HCT116 (cell line): ENCODE data around the gene RIN3. TPM values are rescaled to one million over a fixed set of nuclear protein-coding genes. Genes with fewer than 3 reads are reported as not detected.

Experiments
- ATAC-seq: fragments of 200-7000 bp; cut with Tn5 transposase; 2 replicates; pipeline ENCODE4 v1.9.1; 2020; ENCODE audit warnings: mild to moderate bottlenecking, moderate library complexity
- BruUV-seq: library from RNA; stranded (reverse); fragments of 400-500 nt; replicated peaks from 2 replicates; lab custom pipeline; 2021; lab: Mats Ljungman, UMichigan
- CTCF ChIA-PET: fragments of 300-600 bp; sonication (Branson Sonifier 250); formaldehyde crosslinking; loops from one replicate; lab custom pipeline; 2021; ENCODE audit warnings: antibody characterized with exemption; lab: Charles Lee
- POLR2A ChIA-PET: fragments of 300-600, 350-600 bp; sonication (Branson Sonifier 250); formaldehyde crosslinking; loops from one replicate; lab custom pipeline; 2021; ENCODE audit warnings: antibody characterized with exemption; lab: Charles Lee
- RAD21 ChIA-PET, 2 experiments: fragments of 300-600 bp; sonication (Branson Sonifier 250); formaldehyde crosslinking; loops; one replicate each; lab custom pipeline; 2023; ENCODE audit warnings: low total read pairs in 2 of 2; ENCODE audit not compliant: uncharacterized antibody in 2 of 2, unreplicated experiment in 2 of 2, low non-redundant PET in 1 of 2; lab: Charles Lee
- DNase-seq: peaks from one replicate; pipeline ENCODE4 v3.0.0-alpha.2; 2010; ENCODE audit warnings: low read depth, low spot score
- H2AFZ ChIP-seq: fragments of 200-600 bp; shearing (Covaris generic), sonication (generic); 2 replicates; pipeline ENCODE4 v1.6.1; 2017; ENCODE audit warnings: low read depth, mixed run types, mixed read lengths, antibody characterized with exemption, low read length; ENCODE audit not compliant: poor library complexity, severe bottlenecking
- H3K27ac ChIP-seq: 2 replicates; pipeline ENCODE4 v1.5.1; 2012; ENCODE audit warnings: low read depth, low read length
- H3K27me3 ChIP-seq: fragments of 200-600 bp; sonication (generic); 2 replicates; pipeline ENCODE4 v1.6.1; 2016; ENCODE audit warnings: mixed run types, low read length, mixed read lengths; ENCODE audit not compliant: insufficient read depth
- H3K36me3 ChIP-seq, 2 experiments: fragments of 200-500 bp in 1 of 2; fragments of 200-600 bp in 1 of 2; sonication (Bioruptor generic) in 1 of 2; sonication (generic) in 1 of 2; 2 replicates each; pipeline versions ENCODE4 v1.5.1 to v1.6.1; 2014 to 2016; ENCODE audit warnings: low read length in 2 of 2, inconsistent platforms in 1 of 2, mixed read lengths in 1 of 2, mixed run types in 1 of 2; ENCODE audit not compliant: insufficient read depth in 2 of 2, control insufficient read depth in 1 of 2
- H3K4me1 ChIP-seq, 2 experiments: fragments of 200-600 bp in 1 of 2; sonication (generic) in 1 of 2; 2 replicates each; pipeline versions ENCODE4 v1.5.1 to v1.6.1; 2012 to 2017; ENCODE audit warnings: low read length in 2 of 2, inconsistent platforms in 1 of 2, mild to moderate bottlenecking in 1 of 2, mixed read lengths in 1 of 2, mixed run types in 1 of 2, moderate library complexity in 1 of 2; ENCODE audit not compliant: insufficient read depth in 2 of 2, control insufficient read depth in 1 of 2
- H3K4me2 ChIP-seq: fragments of 200-600 bp; sonication (generic); 2 replicates; pipeline ENCODE4 v1.6.1; 2017; ENCODE audit warnings: mixed run types, low read length, mixed read lengths
- H3K4me3 ChIP-seq, 2 experiments: fragments of 200-600 bp in 1 of 2; sonication (generic) in 1 of 2; replicated peaks in 1 of 2; 2 replicates each; pipeline ENCODE4 v1.5.1; 2011 to 2016; ENCODE audit warnings: low read length in 2 of 2, control low read depth in 1 of 2, low read depth in 1 of 2, mild to moderate bottlenecking in 1 of 2, mixed read lengths in 1 of 2, mixed run types in 1 of 2
- H3K79me2 ChIP-seq: fragments of 200-600 bp; sonication (generic); 2 replicates; pipeline ENCODE4 v1.6.1; 2017; ENCODE audit warnings: mild to moderate bottlenecking, mixed run types, low read length, moderate library complexity, mixed read lengths; ENCODE audit not compliant: insufficient read depth
- H3K9ac ChIP-seq: fragments of 200-600 bp; sonication (generic); 2 replicates; pipeline ENCODE4 v1.6.1; 2016; ENCODE audit warnings: low read length, mixed read lengths
- H3K9me2 ChIP-seq: fragments of 200-600 bp; sonication (generic), shearing (Covaris generic); 2 replicates; pipeline ENCODE4 v1.6.1; 2017; ENCODE audit warnings: mixed run types, mild to moderate bottlenecking, moderate library complexity; ENCODE audit not compliant: insufficient read depth
- H3K9me3 ChIP-seq, 2 experiments: fragments of 200-500 bp in 1 of 2; fragments of 200-600 bp in 1 of 2; sonication (Bioruptor generic) in 1 of 2; sonication (generic) in 1 of 2; 2 replicates each; pipeline ENCODE4 v1.6.1; 2014 to 2017; ENCODE audit warnings: low read length in 2 of 2, mixed read lengths in 2 of 2, inconsistent platforms in 1 of 2, low read depth in 1 of 2, mild to moderate bottlenecking in 1 of 2, mixed run types in 1 of 2, moderate library complexity in 1 of 2; ENCODE audit not compliant: control insufficient read depth in 1 of 2, insufficient read depth in 1 of 2
- H4K20me1 ChIP-seq: fragments of 200-600 bp; sonication (generic), shearing (Covaris generic); 2 replicates; pipeline ENCODE4 v1.6.1; 2017; ENCODE audit warnings: mixed run types, mild to moderate bottlenecking, moderate library complexity; ENCODE audit not compliant: insufficient read depth
- CBX3 ChIP-seq: IDR thresholded peaks from 2 replicates; pipeline ENCODE4 v1.6.1; 2012; ENCODE audit warnings: low read depth
- CEBPB ChIP-seq: IDR thresholded peaks from 2 replicates; pipeline ENCODE4 v1.6.1; 2012; ENCODE audit warnings: low read depth
- EGR1 ChIP-seq: IDR thresholded peaks from 2 replicates; pipeline ENCODE4 v1.6.1; 2012; ENCODE audit warnings: low read depth
- FOSL1 ChIP-seq: IDR thresholded peaks from 2 replicates; pipeline ENCODE4 v1.6.1; 2012; ENCODE audit warnings: low read depth
- JUND ChIP-seq: IDR thresholded peaks from 2 replicates; pipeline ENCODE4 v1.6.1; 2012
- RAD21 ChIP-seq: IDR thresholded peaks from 2 replicates; pipeline ENCODE4 v1.6.1; 2012; ENCODE audit warnings: low read depth, mild to moderate bottlenecking
- SIN3A ChIP-seq: IDR thresholded peaks from 2 replicates; pipeline ENCODE4 v1.6.1; 2012; ENCODE audit warnings: low read depth
- YY1 ChIP-seq: IDR thresholded peaks from 2 replicates; pipeline ENCODE4 v1.6.1; 2011; ENCODE audit warnings: low read length, low read depth, moderate library complexity, mild to moderate bottlenecking; ENCODE audit not compliant: insufficient replicate concordance; ENCODE audit errors: extremely low read depth
- ZFX ChIP-seq: fragments of 450-650 bp; IDR thresholded peaks from 2 replicates; pipeline ENCODE4 v1.6.1; 2017
- intact Hi-C: fragments of 100-400 bp; cut with micrococcal nuclease; formaldehyde crosslinking; loops from 2 replicates; pipeline ENCODE4 v1.10.0; 2022
- total RNA-seq: library from RNA; stranded (reverse); gene quantifications from one replicate; pipeline ENCODE4 v1.2.1, GENCODE V29; 2021; ENCODE audit not compliant: unreplicated experiment
- TF ChIP-seq, protein P1 (sequence below), 3 experiments: fragments of 200-600 bp in 1 of 3; sonication (generic) in 1 of 3; IDR thresholded peaks in 2 of 3; conservative IDR thresholded peaks in 1 of 3; 2 replicates each; pipeline ENCODE4 v1.5.1; 2012 to 2017; ENCODE audit warnings: low read depth in 2 of 3, low read length in 2 of 3, antibody characterized with exemption in 1 of 3, borderline replicate concordance in 1 of 3, control low read depth in 1 of 3, mild to moderate bottlenecking in 1 of 3, mixed read lengths in 1 of 3, mixed run types in 1 of 3, moderate library complexity in 1 of 3; ENCODE audit not compliant: insufficient read depth in 1 of 3
- TF ChIP-seq, protein P2 (sequence below): IDR thresholded peaks from 2 replicates; pipeline ENCODE4 v1.6.1; 2012
- TF ChIP-seq, protein P3 (sequence below): IDR thresholded peaks from 2 replicates; pipeline ENCODE4 v1.6.1; 2012
- TF ChIP-seq, protein P4 (sequence below): IDR thresholded peaks from 2 replicates; pipeline ENCODE4 v1.6.1; 2011; ENCODE audit warnings: mild to moderate bottlenecking, low read length, moderate library complexity; ENCODE audit not compliant: insufficient replicate concordance; ENCODE audit errors: extremely low read depth

Gene RIN3
- total RNA-seq, 1 experiment from 2014 or later: 22.2 TPM

DNA sequence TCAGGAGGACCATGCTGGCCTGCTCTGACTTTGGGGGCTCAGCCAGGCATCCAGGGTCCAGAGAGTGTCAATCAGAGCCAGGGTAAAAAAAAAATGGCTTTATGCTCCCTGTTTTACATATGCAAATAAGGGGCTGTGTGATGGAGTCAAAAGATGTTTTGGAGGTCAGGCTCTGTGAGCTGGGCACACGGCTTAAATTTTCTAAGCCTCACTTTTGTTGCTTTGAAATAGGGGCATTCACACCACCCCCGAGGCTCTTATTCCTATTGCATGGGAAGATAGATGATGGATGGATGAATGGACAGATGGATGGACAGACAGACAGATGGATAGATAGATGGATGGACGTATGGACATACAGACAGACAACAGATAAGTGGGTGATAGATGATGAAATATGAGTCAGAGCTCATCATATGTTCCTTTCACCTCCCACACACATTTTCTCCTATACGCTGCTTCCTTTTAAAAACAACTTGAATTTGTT lies 42.7 kb downstream of the RIN3 start:
- Histone ChIP-seq H3K9me3 (no peaks in the 10 kb centered on the region), H3K4me2 (no peak overlapping the region), H3K4me3 (no peak overlapping the region), H3K27ac (no peak overlapping the region), H3K9ac (no peak overlapping the region), H4K20me1 (no peaks in the 10 kb centered on the region; the same call in 1 of the 2 replicates), H3K4me1 (peaks cover 0 to 10% of the 10 kb centered on the region in 2 experiments; a peak in 1 of 4 replicates), H3K79me2 (peaks cover 6% of the 10 kb centered on the region; the same call in 1 of the 2 replicates), H3K27me3 (no peaks in the 10 kb centered on the region), H3K36me3 (peaks cover 0 to 3% of the 10 kb centered on the region in 2 experiments; a peak in 2 of 4 replicates), H3K9me2 (no peaks in the 10 kb centered on the region), H2AFZ (no peak overlapping the region)
- no peak for DNase-seq
- TF ChIP-seq CBX3 (no peak), RAD21 (no peak), YY1 (no peak), JUND (no peak), EGR1 (no peak), FOSL1 (no peak), ZFX (no peak), CEBPB (no peak), SIN3A (no peak)
- TF ChIP-seq, protein P1, sequence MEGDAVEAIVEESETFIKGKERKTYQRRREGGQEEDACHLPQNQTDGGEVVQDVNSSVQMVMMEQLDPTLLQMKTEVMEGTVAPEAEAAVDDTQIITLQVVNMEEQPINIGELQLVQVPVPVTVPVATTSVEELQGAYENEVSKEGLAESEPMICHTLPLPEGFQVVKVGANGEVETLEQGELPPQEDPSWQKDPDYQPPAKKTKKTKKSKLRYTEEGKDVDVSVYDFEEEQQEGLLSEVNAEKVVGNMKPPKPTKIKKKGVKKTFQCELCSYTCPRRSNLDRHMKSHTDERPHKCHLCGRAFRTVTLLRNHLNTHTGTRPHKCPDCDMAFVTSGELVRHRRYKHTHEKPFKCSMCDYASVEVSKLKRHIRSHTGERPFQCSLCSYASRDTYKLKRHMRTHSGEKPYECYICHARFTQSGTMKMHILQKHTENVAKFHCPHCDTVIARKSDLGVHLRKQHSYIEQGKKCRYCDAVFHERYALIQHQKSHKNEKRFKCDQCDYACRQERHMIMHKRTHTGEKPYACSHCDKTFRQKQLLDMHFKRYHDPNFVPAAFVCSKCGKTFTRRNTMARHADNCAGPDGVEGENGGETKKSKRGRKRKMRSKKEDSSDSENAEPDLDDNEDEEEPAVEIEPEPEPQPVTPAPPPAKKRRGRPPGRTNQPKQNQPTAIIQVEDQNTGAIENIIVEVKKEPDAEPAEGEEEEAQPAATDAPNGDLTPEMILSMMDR (IDR thresholded peaks at IDR 0.05 in 2 of 3, conservative IDR thresholded peaks at IDR 0.05 in 1 of 3; ENCODE audit: borderline replicate concordance in 1 of 3, insufficient read depth in 1 of 3, low read depth in 2 of 3, low read length in 2 of 3): no peak
- TF ChIP-seq, protein P2, sequence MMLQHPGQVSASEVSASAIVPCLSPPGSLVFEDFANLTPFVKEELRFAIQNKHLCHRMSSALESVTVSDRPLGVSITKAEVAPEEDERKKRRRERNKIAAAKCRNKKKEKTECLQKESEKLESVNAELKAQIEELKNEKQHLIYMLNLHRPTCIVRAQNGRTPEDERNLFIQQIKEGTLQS: no peak
- TF ChIP-seq, protein P3, sequence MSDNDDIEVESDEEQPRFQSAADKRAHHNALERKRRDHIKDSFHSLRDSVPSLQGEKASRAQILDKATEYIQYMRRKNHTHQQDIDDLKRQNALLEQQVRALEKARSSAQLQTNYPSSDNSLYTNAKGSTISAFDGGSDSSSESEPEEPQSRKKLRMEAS: no peak
- TF ChIP-seq, protein P4, sequence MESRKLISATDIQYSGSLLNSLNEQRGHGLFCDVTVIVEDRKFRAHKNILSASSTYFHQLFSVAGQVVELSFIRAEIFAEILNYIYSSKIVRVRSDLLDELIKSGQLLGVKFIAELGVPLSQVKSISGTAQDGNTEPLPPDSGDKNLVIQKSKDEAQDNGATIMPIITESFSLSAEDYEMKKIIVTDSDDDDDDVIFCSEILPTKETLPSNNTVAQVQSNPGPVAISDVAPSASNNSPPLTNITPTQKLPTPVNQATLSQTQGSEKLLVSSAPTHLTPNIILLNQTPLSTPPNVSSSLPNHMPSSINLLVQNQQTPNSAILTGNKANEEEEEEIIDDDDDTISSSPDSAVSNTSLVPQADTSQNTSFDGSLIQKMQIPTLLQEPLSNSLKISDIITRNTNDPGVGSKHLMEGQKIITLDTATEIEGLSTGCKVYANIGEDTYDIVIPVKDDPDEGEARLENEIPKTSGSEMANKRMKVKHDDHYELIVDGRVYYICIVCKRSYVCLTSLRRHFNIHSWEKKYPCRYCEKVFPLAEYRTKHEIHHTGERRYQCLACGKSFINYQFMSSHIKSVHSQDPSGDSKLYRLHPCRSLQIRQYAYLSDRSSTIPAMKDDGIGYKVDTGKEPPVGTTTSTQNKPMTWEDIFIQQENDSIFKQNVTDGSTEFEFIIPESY: no peak
- intact Hi-C loops: no loop called here
- no TSS peak for BruUV-seq
- CTCF ChIA-PET: no interaction called here
- POLR2A ChIA-PET: no interaction called here
- ATAC-seq: no peak
- RAD21 ChIA-PET: interaction anchor here in 1 of 2 experiments (0.7 kb wide), 1 partner anchor 47 kb away, joined by 3 read pairs; no protein-coding TSS in a partner anchor
